GM21529 (cell line): ENCODE data around the gene PSMB7.

ENCODE experiments used
- ATAC-seq: cut with Tn5 transposase; IDR thresholded peaks from one replicate; pipeline ENCODE4 v1.9.1; 2021; ENCODE audit not compliant: unreplicated experiment

The PSMB7 gene

DNA sequence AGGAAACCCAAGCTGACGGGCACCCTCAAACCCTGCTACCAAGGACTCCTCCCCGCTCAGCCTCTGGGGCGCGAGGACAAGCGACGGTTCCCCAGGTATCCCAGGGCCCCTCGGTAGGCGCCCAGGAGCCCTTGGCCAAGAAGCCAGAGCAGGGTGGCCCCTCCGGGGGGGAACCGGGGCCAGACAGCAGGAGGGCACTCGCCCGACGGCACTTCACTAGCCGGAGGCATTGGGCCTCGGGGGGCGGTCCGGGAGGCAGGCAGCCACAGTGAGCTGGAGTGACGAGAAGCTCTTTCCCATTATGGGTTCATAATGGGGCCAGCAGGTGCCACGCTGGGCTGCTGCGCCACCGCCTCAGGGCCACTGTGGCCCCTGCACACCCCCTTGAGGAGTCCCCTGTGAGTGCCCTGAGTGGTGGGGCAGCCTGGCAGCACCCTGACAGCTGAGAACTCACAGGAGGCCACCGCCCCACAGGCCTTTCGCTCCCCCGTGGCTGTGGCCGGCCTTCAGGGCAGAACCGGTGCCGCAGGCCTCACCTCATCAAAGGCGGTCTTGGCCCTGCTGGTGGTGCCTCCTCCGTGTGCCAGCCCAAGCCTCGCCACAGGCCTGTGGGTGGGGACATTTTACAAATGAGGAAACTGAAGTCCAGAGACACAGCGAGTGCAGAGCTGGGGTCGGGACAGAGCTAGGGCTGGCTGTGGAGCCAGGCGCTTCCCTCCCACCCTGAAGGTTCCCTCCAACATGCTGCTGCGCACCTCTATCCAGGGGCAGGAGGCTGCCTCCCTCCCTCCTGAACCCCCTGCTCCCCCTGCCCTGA lies 68.7 kb downstream of the PSMB7 start:
- no peak for ATAC-seq

DNA sequence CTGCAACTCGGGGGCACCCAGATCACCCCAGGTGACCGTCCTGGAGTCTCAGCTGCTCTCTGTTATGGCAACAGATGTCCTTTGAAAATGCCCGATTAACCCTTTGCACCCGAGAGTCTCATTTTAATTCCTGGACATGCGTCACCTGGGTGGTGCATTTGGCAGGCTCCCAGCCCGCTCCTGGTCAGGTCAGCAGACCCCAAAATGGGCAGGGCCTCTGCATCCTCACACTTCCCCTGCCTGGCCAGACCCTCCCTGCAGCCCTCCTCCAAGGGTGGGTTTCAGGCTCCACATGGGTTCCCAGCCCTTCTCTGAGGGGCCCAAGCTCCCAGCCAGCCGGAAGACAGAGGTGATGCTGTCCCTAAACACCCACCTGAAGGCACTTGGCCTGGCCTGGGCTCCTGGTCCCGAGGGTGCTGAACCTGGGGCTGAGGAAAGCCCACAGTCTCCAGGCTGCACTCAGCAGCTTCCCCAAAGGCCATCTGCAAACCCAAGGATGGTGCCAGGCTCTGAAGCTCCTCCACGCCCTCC lies 69.4 kb downstream of the PSMB7 start:
- no peak for ATAC-seq

DNA sequence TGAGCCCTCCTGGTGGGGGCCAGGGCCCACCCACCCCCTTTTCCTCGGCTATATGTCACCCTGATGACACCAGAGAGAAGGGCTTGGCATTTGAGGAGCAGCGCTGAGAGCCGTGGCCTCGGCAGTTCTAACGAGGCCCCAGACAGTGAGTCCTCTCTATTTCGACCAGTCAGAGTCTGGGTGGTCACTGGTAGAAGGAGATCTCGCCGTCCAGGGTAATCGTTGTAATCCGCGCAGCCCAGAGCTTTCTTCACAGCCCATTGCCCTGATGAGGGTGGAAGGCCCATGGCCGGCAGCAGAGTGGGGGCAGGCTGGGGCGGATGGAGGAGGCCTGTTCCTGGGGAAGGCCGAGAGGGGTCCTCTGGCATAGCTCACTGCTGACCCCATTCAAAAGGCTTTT lies 70.2 kb downstream of the PSMB7 start:
- no peak for ATAC-seq

DNA sequence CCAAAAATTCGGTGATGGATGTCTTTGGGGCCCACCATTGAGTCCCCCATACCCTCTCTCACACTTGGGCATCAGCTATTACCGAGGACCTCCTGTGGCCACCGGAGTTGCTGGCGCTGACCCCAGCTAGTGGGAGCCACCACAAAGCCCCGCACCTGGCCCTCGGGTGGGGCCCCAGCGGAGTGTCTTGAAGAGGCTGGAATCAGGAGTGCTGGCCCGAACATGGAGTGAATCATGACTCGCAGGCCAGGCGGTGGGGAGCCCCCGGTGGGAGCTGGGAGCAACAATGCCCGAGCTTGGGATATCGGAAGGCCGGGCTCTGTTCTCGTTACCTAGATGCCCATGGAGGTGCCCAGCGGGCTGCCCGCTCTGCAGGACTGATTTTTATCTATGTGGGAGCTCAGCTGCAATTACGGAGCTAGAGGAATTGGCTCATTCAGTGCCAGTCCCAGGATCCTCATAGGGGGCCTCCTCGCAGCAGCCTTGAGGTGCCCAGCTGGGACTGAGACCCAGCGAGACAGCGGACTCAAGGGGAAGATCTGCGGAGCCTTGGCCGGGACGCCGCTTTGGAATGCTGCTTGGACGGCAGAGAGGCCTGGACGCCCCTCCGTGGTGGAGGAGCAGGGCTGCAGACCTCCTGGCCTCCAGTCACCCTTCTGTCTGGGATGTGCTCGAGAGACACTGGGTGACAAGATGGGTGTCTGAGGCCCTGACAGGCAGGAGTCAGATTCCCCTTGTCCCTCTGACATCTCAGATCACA lies 70.8 kb downstream of the PSMB7 start:
- no peak for ATAC-seq

DNA sequence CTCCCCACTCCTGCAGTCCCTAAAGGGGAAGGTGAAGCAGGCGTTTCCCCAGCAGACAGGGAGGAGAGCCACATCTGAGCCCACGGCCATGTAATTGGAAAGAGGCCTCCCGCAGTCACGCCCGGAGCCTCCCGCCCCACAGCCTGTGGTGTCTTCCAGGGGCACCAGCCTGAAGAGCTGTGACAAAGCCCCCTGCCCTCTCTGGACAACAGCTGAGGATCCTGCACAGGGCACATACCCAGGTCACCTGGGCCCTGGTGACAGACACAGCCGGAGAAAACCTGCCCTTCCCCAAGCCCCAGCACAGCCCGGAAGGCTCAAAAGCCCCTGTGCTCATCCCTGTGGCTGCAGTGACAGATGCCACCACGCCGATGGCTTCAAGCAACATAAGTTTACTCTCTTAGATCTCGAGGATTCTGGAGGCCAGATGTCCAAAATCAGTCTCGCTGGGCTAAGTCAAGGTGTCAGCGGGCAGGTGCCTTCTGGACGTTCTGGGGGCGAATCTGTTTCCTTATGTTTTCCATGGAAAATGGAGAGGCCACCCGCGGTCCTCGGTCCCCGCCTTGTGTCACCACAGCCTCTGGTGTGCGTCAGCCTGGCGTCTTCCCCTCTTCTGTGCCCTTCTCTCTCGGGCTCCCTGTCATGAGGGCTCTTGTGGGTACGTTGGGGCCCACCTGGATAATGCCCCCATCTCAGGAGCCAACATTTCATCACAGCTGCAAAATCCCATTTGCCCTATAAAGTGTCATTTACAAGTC lies 71.5 kb downstream of the PSMB7 start:
- ATAC-seq, result no peak

DNA sequence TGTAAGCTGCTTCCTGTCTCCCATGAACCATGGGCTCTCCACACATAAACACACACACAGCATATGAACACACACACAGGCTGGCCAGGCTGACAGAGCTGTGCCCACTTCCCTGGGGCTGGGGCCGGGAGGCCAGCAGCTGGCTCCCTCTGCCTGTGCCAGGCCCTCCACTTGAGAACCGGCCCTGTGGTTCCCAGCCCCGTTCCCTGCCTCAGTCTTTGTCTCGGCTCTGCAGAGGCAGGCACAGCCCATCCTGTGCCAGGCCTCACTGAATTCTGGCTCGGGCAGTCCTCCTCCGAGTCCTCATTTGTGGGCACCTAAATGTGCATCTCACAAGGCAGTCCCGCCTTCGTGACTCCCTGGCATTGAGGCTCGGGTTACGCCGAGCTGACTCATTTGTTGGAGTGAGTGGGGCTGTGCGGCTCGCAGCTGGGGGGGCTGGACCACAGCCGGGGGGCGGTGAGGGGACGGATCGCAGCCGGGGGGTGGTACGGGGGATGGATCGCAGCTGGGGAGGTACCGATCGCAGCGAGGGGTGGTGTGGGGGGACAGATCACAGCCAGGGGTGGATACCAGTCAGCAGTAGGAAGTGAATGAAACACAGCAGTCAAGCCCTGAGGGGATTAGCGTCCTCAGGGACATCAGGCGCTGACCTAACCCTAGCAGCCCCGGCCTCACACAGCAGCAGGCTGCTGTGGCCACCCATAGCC lies 72.3 kb downstream of the PSMB7 start:
- no peak for ATAC-seq

DNA sequence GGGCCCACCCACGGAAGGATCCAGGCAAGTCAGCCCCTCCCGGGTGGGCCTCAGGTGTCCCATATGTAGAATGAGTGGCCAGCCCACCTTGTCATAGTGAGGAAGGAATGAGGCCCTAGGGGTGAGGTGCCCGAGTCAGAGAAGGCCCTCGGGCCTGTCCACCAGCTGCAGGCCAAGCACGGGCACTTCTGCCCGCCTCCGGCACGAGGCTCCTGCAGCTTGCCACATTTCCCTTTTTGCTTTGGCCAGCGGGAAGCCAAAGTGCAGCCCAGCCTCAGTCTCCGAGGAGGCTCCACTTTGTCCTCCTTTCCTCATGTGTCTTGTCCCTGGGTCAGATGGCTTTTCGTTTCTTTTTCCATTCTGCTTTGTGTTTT lies 72.9 kb downstream of the PSMB7 start:
- ATAC-seq, result no peak

DNA sequence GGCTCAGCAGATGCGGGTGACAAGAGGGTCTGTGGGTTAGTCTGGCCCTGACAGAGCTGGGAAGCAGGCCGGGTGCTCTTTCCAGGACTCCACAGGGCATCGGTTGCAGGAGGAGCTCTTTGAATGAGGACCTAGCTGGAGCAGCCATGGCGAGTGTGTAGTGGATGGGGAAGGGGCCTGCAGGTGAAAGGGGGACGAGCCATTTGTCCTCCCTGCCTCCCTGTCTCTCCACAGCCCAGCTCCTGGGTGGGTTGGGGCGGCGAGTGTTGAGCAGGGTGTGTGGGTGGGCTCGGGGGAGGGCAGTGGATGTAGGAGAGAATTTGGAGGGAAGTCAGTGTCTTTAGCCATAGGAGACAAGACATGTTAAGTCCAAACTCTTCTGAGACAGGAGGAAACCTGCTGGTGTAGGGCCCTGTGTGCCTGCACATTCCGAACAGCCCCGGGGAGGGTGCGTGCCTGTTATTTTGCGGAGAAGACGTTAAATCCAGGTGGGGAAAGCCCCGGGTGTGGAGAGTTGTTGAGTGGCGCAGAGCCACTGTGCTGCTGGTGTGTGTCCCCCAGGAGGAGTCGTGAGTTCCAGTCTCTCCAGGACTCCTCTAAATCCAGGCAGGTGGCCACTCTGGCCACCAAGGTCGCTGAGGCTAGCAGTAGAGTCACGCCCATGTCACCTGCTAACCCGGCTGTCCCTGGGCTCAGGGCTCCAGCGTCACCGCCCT lies 73.6 kb downstream of the PSMB7 start:
- ATAC-seq, result no peak

DNA sequence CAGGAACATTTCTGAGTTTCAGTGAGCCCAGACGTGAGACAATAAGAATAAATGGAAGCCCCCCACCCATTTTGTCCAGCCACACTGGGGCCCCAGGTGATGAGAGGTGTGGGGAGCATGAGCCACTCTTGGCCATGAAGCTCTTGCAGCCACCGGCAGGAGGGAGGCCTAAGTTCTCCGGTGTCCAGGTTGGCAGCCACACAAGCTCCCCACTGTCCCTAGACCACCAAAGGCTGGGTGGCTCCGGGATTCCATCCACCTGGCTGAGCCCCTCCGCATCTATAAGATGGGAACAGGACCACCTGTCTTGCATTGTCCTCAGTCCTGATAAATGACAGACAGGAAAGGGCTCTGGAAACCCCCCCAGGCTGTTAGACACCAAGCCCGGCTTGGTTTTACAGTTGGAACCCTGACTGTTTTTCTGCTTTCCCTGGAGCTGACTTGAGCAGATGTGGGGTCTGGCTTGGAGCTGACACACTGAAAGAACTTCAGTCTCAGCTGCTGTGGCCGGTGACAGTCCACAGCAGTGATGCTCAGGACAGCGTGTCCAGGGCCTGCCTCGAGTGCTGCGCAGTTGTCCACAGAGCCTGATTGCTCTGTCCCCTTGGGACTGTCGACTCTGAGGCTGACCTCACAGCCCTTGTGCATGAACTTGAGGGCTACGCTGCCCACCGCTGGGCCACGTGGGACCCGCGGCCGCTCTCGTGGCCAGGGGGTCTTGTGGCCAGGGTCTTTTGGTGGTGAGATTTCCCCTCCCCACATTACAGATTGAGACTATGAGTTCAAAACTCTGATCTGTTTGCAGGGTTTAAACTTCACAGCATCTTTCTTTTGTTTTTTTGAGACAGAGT lies 74.8 kb downstream of the PSMB7 start:
- ATAC-seq, result no peak

DNA sequence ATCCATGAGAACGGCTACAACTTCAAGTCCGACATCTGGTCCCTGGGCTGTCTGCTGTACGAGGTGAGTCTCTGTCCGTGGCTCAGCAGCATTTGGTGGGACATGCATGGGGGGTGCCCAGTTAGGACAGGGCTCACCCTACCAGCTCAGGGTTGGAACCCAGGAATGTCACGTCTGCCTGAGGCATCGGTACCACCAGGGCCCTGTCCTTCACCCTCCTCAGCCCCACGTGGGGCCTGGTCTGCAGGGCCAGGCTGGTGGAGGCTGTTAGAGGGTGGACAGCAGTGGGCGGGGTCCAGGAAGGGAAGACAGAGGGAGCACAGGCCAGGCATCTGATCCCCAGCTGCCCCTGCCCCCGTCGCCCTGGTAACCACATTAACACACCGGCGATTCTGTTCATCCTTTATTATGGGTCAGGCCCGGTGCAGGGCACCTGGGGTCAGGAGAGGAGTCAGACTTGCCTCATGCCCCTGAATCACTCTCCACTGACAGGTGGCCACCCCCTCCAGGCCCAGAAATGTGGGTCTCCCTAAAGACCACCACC lies 75.6 kb downstream of the PSMB7 start:
- no peak for ATAC-seq

DNA sequence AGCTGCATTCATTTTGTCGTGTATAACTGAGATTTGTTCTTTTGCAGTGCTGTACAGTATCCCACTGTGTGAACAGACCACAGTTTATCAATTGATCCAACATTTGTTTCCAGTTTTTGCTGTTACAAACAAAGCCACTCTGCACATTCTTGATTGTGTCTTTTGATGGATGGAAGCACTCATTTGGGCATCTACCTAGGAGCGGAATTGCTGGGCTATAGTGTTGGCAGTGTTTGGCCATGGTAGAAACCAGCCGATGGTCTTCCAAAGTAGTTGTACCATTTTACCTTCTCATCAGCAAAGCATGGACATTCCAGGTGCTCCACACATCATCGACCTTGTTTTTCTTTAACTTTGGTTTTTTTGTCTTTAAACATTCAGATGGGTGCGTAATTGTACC lies 77.7 kb downstream of the PSMB7 start:
- no peak for ATAC-seq

DNA sequence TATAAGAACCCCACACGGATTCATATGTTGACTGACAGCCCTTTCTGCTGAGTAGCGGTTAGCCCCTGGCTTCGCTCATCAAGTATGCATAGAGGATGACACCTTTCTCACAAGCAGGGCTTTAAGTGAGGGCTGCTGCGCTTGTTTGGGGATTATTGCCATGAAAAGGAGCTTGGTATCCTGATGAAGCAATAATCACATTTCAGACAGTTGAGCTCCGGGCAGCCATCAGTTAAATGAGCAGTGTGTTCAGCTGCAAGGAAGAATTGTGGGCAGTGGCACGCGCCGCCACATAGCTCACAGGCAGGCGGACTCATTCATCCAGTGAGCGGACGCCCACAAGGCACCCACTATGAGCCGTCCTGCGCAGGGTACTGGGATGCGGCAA lies 79.9 kb downstream of the PSMB7 start:
- no peak for ATAC-seq

DNA sequence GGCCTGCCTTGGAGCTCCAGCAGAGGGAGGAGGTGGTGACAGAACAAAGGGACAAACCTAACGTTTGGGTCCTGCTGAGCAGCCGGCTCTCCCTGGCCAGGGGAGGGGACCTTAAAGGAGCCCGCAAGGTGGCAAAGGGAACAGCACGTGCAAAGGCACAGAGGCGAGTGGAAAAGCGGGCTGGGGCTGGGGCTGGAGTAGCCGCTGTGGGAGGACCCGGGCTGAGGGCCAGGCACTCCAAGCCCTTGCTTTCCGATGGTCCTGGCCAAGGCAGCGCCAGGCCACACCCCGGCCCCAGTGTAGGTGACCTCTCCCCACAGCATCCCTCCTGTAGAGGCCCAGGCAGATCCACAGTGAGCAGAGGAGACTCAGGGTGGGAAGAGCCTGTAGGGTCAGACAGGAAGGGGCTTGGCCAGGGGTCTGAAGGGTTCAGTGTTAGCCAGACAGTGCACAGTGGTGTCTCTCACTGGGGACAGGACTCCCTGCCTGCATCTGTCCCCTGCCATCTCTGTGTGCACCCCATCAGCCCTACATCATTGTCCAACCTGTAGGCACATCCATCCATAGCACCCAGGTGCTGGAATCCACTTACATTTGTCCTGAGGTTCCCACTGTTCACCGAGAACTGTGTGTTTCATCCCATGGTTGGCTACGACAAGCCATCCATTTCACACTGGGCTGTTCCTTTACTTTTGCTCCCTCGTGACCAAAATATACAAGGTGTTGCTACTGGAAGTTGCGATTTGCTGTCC lies 80.5 kb downstream of the PSMB7 start:
- ATAC-seq, result no peak

DNA sequence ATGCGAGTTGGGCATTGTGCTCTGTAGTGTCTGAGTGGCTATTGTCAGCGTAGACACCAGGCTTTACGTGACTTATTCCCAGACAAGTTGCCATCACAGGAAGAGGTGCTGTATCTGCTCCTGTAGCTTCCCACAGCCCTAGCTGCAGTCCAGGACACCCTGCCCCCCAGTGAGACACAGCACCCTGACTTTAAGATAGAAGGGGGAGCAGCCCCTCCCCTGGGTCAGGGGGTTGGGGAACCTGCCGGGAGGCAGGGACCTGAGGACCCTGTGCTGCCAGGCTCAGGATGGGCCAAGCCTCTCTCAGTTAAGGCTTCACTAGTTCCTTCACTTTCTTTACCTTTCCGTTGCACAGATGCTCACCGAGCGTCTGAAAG lies 82.1 kb downstream of the PSMB7 start:
- ATAC-seq, result no peak

DNA sequence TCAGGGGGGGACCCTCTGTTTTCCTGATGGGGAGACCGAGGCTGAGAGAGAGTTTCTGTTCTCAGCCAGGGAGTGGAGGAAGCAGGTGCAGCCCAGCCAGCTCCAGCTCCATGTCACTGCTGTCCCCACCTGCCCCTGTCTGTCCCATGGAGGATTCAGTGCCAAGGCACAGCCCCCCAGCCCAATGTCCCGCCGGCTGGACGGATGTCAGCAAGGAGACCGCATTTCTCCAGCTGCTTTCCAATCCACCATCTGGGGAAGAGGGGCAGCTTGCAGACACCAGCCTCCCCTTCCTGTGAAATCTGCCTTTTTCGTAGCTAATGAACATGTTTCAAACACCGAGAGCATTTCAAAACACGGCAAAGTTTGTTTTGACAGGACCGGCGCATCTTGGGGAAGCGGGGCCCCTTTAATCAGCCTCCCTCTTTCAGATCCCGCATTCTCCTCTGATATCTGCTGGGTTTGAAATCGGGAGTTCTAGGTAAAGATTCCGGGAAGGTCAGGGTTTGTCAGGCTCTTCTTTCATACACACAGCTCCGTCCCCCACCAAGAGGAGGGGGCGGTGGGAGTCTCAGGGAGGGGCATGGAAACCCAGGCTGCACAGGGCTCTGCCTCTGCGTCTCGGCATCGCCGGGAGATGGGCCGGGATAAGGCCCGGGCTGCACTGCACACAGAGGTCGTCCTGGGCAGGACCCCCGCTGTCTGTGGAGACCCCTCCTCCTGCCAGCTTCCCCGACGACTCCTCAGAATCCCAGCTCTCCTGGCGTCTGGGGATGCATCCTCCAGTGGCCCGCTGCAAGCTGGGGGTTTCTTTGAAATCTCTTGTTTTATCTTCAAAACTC lies 82.7 kb downstream of the PSMB7 start:
- ATAC-seq, result no peak

DNA sequence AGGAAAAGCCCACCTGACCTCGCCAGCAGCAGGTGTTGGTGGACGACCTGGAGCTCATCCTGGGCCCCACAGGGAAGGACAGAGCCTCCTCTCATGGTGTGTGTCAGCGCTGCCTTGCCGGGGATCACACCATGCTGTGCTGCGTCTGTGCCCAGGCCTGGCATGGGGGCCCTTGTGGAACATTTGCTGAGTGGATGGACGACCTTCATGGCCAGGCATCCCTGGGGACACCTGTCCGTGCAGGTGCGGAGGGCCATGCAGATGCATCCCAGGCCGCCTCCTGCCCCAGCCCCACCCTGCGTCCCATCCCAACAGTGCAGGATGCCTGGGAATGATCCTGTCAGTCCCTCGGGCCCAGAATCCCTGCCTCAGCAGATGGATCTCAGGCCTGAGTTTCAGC lies 83.7 kb downstream of the PSMB7 start:
- ATAC-seq, result no peak

DNA sequence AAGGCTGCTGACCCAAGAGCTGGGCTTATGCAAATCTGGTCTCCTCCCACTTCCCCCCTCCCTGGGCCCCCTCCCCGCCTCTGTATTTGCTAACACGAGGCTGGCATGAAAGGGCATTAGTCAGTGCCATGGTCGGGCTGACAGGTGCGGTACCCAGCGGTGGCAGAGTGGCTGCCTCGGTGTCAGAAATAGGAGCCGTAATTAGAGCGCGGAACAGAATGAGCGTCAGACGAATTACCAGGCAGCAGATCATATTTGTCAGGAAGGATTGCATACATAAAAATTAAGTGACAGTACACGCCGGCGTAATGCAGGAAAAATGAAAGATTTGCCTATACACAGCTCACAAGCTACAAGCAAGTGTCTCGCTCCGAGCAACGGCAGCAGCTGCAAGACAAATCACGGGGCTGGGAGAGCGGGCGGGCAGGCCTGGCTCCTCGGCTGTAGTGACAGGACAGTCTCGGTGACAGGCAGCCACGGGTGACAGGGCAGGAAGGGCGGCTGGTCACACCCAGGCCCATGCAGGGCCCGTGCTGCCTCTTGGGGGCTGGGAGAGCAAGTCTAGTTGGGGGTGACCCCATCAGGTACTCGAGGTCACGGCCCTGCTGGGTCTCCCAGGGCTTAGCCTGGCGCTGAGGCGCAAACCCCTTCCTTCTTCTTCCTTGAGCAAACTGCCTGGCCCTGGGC lies 85.1 kb downstream of the PSMB7 start:
- ATAC-seq, result no peak
